Measurements from ENCODE around the gene PMPCA.
"Not testable (repeated sequence)": the region's sequence is repeated elsewhere in the genome, so short reads cannot be mapped to it uniquely, and the experiment has no call there.

The PMPCA gene

DNA sequence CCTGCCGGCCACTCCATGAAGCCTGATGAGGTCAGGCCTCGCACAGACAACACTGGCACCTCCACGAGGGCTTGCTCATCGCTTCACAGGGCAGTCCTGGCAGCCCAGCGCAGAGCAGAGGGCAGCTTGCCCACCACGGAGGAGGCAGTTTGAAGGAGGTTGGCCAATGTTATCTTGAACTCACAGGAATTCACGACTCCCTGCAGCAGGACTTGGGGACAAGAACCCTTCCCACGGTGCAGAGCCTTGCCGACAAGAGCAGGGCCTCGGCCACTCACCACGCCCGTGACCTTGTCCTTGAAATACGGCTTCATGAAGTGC, 15.5 kb upstream of the PMPCA start:
- no peak for DNase-seq

GRCh38 chr9:136395345-136396218, 14.9 kb upstream of the PMPCA start:
- no peak for DNase-seq

DNA sequence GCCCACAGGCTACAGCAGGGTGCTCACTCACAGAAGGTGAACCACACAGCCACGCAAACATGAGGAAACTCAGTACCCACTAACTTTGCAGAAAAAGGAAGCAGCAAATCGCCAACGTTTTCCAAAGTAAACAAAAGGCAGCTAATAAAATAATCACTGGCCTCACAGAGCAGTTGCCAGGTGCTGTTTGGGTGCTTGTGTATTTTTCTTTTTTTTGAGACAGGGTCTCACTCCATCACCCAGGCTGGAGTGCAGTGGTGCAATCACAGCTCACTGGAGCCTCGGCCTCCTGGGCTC, 14.3 kb upstream of the PMPCA start:
- no peak for DNase-seq

GRCh38 chr9:136397643-136398042, 12.8 kb upstream of the PMPCA start:
- DNase-seq = no peak

DNA sequence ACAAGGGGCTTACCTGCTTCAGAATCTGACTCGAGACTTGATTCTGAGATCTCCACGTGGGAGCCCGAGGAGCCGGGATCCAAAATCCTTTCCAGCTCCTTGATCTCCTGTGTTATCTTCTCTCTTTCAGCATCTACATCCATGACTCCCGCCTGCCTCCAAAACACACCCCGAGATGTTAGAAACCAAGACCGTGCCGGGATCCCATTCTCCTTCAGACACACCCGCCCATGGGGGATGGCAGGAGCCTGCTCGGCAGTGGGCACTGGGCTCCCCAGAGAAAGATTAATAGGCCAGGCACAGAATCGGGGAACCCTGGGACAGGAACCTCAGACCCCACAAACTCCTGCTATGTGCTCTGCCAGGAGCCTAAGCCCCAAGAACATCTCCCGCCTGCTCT, 12.2 kb upstream of the PMPCA start:
- no peak for DNase-seq

DNA sequence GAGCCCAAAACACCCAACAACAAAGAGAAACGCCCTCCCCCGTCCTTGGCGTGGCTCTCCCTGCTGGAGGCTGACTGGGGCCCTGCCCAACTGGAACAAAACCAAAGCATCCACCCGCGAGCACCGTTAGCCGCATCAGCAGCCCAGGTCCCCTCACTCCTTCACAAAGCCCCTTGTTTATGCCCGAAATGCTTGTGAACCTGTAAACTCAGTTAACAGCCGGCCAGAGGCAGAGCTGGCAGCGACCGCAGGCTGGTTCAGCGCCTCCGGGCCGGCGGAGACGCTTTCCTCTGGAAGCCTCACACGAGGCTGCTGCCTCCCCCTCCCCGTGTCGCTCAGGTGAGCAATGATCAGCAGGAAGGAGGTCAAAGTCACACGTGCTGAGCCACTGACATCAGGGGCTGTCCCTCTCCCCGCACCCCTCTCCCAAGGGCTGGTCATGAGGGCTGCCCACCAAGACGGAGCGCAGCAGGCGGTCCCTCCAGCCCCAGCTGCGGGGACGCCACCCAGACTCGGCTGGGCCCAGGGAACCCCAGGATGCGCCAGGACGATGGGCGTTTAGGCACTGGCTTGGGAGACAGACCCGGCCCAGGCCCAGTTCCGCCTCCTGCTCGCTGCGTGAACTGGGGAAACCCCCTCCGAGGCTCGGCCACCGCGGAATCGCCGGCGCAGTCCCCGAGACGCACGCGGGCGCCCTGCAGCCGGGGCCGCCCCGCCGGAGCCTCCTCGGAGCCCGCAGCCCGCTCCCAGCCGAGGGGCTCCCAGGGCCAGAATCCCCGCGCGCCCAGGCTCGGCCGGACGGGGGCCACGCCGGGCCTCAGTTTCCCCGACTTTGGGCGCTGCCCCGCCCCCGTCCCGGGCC, 11.1 kb upstream of the PMPCA start:
- DNase-seq = peak; percentile 54

DNA sequence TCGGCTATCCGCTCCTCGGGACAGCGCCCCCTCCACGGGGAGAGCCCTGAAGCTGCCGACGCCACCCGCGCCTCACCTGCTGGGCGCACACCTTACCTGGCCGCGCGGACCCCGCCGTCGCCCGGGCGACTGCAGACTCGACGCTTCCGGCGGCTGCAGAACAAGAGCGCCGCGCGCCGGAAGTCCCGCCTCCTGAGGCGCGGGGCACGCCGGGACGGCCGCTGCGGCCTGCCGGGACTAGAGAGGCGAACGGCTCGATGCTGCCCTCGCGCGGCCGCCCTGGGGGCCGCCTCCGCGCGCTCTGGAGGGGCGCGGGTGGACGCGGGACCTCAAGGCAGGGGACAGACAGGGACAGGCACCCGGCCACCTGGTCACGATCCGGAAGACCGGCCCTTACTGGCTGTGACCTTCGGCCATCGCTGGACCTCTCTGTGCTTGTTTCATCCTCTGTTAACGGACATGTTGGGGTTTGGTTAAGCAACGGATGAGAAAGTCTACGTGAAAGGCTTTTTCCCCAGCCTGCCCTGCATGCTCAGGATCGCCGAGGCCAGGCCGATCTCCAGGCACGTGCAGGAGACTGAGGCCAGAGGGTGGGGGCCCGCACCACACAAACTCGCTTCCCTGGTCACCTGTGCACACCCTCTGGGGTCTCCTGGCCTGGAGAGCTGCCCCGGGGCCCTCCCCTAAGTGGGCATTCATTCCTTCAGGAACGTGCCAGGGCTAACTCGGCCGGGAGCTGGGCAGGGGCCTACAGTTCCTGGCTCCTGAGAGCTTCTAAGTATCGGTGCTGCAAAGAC, 10.2 kb upstream of the PMPCA start, which contains the start of gene SNAPC4:
Gene SNAPC4, minus strand, starts transcription at position 133 of the 797 bp plus-strand sequence. CDS start 1,742 bp downstream, outside the sequence.
- DNase-seq = peak; percentile 88

DNA sequence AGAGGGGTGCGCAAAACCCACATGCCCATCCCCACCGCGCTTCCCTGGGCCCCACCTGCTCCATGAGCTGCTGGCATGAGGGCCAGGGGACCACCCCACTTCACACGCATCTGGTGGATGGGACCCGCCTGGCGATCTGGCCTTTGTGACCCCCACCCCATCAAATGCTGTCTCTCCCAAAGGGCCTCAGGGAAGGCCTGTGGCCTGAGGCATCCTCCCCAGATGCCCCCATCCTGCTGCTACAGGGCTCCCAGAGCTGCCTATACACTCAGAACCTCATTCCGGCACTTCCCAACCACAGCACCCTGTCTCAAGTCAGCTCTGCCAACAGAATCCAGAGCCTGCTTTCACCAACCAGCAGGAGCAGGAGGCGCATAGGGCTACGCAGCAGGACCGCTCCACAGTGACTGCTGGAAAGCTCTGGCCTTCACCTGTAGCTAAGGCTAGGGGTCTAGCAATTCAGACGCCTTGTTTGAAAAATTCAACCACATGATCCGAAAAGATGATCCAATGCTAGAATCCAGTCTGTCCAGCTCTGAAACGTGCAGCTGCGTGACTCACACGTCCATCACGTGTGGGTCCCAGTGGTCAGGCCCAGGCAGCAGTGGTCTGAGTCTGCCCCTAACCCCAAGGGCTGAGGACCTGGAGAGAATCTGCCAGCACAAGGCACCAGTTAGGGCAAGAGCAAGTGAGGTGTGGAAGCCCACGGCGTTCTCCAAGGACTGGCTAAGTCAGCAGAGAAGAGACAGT, 9.1 kb upstream of the PMPCA start:
- no peak for DNase-seq

GRCh38 chr9:136402067-136402466, 8.4 kb upstream of the PMPCA start:
- DNase-seq = no peak

GRCh38 chr9:136403538-136403914, 6.9 kb upstream of the PMPCA start:
- peak; percentile 90 for DNase-seq

GRCh38 chr9:136403915-136404800, 6.3 kb upstream of the PMPCA start:
- peak; percentile 70 for DNase-seq

DNA sequence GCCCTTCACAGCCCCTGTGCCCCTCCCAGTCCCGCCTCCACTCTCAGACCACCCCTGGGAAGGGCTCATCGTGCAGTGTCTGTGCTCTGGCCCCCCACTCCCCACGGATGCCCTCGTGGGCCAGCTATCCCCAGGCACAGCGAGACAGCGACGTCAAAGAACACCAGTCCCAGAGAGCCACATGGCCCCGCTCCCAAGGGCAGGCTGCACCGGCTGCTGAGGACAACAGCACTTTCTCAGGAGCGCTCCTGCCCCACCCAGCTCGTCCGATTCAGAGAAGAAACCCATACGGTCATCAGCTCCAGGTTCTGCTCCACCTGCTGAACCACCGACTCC, 5.7 kb upstream of the PMPCA start:
- no peak for DNase-seq

DNA sequence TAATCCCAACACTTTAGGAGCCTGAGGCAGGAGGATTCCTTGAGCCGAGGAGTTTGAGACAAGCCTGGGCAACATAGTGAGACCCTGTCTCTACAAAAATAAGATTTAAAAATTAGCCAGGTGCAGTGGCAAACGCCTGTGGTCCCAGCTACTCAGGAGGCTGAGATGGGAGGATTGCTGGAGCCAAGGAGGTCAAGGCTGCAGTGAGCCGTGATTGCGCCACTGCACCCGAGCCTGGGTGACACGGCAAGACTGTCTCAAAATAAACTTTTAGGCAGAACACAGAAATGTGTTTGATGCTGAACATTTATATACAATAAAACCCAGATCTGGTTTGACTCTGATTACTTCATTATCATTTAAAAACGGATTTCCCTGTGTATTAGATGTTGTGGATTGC, 5.0 kb upstream of the PMPCA start:
- DNase-seq = no peak

- not testable (repeated sequence) for DNase-seq
These were observed 4.6 kb upstream of the PMPCA start for GRCh38 chr9:136405904-136406303.

DNA sequence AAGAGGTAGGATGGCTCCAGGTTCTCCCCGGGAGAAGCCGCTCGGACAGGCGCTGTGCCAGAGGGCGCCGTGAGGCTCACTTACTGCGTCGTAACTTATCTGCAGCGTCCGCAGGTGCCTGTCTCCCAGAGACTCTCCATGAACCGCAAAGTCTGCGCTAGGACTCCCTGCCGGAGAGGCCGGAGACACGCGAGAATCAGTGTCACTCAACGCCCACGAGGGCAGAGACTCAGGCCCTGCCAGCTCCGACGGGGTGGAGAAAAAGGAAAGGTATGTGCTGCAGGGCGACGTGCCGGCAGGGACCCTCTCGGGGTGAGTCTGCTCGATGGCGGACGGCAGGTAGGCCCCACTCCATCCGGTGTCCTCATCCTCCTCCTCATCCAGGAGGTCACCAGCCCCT, 3.4 kb upstream of the PMPCA start:
- not testable (repeated sequence) for DNase-seq

DNA sequence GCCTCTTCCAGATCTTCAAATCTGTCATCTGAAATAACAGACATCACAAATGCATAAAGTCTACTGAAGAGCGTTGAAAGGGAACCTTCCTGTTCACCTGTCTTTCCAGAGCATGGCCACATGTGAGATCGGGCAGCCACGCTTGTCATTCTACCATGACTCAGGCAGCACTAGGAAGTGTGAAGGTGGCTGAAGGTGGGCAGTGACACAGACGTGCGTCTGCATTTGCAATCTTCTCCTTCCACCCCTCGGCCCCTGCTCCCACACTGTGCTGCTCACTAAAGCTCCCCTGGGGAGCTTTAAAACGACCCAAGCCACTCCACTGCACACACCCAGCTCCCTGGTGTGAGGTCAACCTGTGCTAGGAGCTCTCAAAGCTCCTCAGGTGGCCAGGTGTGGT, 2.5 kb upstream of the PMPCA start:
- no peak for DNase-seq

- peak; percentile 33 for DNase-seq
These were observed 652 bp upstream of the PMPCA start for GRCh38 chr9:136409557-136410455.

DNA sequence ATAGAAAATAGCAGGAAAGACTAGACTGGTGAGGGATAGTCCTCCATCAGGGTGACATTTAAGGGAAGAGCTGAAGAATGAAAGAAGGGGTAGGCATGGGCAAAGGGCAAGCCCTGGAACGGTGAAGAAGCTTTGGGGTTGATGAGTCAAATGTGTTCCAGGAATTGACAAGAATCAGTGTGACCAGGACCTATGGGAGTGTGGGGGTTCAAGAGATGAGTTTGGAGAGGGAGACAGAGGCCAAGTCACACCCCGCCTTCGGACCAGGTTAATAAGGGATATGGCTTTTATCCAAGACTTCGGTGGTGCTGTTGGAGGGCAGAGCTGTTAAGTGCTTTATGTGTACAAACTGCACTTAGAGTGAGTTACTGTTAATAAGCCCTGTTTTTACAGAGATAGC, 920 bp downstream of the PMPCA start:
- DNase-seq = no peak

GRCh38 chr9:136412962-136413361, 2.5 kb downstream of the PMPCA start:
- DNase-seq = no peak

- DNase-seq = no peak
These were observed 6.0 kb downstream of the PMPCA start for GRCh38 chr9:136416427-136416826.

DNA sequence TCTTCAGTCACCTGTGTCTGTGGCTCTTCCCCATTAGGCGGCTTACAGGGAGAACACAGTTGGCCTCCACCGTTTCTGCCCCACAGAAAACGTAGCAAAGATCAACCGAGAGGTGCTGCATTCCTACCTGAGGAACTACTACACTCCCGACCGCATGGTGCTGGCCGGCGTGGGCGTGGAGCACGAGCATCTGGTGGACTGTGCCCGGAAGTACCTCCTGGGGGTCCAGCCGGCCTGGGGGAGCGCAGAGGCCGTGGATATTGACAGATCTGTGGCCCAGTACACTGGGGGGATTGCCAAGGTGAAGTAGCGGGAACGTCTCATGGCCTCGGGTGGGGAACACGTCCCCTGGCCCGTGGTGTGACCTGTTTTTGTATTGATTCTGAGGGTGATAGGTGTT, 6.5 kb downstream of the PMPCA start:
- DNase-seq = no peak

Measured in CD4-positive, alpha-beta T cell treated with Interleukin-21 for 1 hour (primary cell).